HEK293T (cell line): ENCODE measurements around the gene EHD4.

Experiments
- ARNT ChIP-seq: fragments of 450-650 bp; IDR thresholded peaks from 2 replicates; pipeline ENCODE4 v1.6.1; 2017; ENCODE audit warnings: mild to moderate bottlenecking
- BHLHE40 ChIP-seq: fragments of 450-650 bp; IDR thresholded peaks from 2 replicates; pipeline ENCODE4 v1.6.1; 2016; ENCODE audit warnings: mild to moderate bottlenecking, moderate library complexity, borderline replicate concordance
- FOXM1 ChIP-seq: fragments of 450-650 bp; IDR thresholded peaks from 2 replicates; pipeline ENCODE4 v1.6.1; 2017; ENCODE audit warnings: mild to moderate bottlenecking, borderline replicate concordance
- HDGF ChIP-seq: fragments of 450-650 bp; IDR thresholded peaks from 2 replicates; pipeline ENCODE4 v1.6.1; 2017; ENCODE audit warnings: antibody characterized with exemption, borderline replicate concordance
- L3MBTL2 ChIP-seq: fragments of 450-650 bp; conservative IDR thresholded peaks from 2 replicates; pipeline ENCODE4 v1.6.1; 2016; ENCODE audit warnings: mild to moderate bottlenecking
- NFRKB ChIP-seq: fragments of 450-650 bp; IDR thresholded peaks from 2 replicates; pipeline ENCODE4 v1.6.1; 2016; ENCODE audit warnings: mild to moderate bottlenecking, moderate library complexity
- PKNOX1 ChIP-seq: fragments of 450-650 bp; IDR thresholded peaks from 2 replicates; pipeline ENCODE4 v1.6.1; 2016
- SP1 ChIP-seq: fragments of 450-650 bp; IDR thresholded peaks from 2 replicates; pipeline ENCODE4 v1.6.1; 2017
- SUZ12 ChIP-seq: fragments of 450-650 bp; IDR thresholded peaks from 2 replicates; pipeline ENCODE4 v1.6.1; 2016; ENCODE audit warnings: mild to moderate bottlenecking
- ZNF384 ChIP-seq: fragments of 450-650 bp; IDR thresholded peaks from 2 replicates; pipeline ENCODE4 v1.6.1; 2016

- TF ChIP-seq HDGF (no peak), NFRKB (no peak), BHLHE40 (no peak), SP1 (no peak), ARNT (no peak), FOXM1 (no peak), L3MBTL2 (no peak), SUZ12 (no peak), PKNOX1 (no peak), ZNF384 (no peak)
Observed at GRCh38 chr15:41971089-41971894, 1.1 kb downstream of the EHD4 start.
